GM15510 (cell line): ENCODE measurements around the gene LRRC61.

Experiments
- POLR2A ChIP-seq: IDR thresholded peaks from 3 replicates; pipeline ENCODE4 v1.6.1; 2011; ENCODE audit warnings: borderline replicate concordance; ENCODE audit not compliant: insufficient read length; ENCODE audit errors: extremely low read depth

LRRC61 gene

GRCh38 chr7:150359622-150360362, 36.6 kb downstream of the LRRC61 start:
- TF ChIP-seq POLR2A: no peak

GRCh38 chr7:150360363-150361058, 37.4 kb downstream of the LRRC61 start:
- TF ChIP-seq POLR2A: no peak

GRCh38 chr7:150361402-150361801, 38.2 kb downstream of the LRRC61 start:
- no peak for TF ChIP-seq POLR2A

GRCh38 chr7:150361807-150362621, 38.9 kb downstream of the LRRC61 start:
- TF ChIP-seq POLR2A: no peak

GRCh38 chr7:150363370-150363769, 40.2 kb downstream of the LRRC61 start:
- no peak for TF ChIP-seq POLR2A

- TF ChIP-seq POLR2A: no peak
Observed at GRCh38 chr7:150363872-150364271, 40.7 kb downstream of the LRRC61 start.

- TF ChIP-seq POLR2A: no peak
Observed at GRCh38 chr7:150365194-150365593, 42.0 kb downstream of the LRRC61 start.

- TF ChIP-seq POLR2A: no peak
Observed at GRCh38 chr7:150365673-150366398, 42.7 kb downstream of the LRRC61 start.

GRCh38 chr7:150367677-150368095, 44.5 kb downstream of the LRRC61 start:
- no peak for TF ChIP-seq POLR2A

- peak; percentile 90 for TF ChIP-seq POLR2A
Observed at GRCh38 chr7:150368096-150368883, 45.1 kb downstream of the LRRC61 start, which contains the start of gene REPIN1. TSS of gene REPIN1 (plus strand) at chr7:150368822. CDS start at chr7:150369712, 890 bp downstream.

GRCh38 chr7:150368884-150369747, 46.0 kb downstream of the LRRC61 start:
- TF ChIP-seq POLR2A: no peak

GRCh38 chr7:150369748-150370501, 46.8 kb downstream of the LRRC61 start:
- no peak for TF ChIP-seq POLR2A
